OCI-LY3 (cell line): ENCODE data around the gene VCAM1.

Experiments used
- CTCF ChIP-seq: fragments of 200-600, 300-600 bp; sonication (generic); IDR thresholded peaks from 2 replicates; pipeline ENCODE4 v1.5.1; 2014; ENCODE audit warnings: antibody characterized with exemption, low read length, low read depth
- EZH2phosphoT487 ChIP-seq: fragments of 200-600 bp; shearing (Covaris generic); IDR thresholded peaks from 2 replicates; pipeline ENCODE4 v1.6.1; 2018; ENCODE audit warnings: antibody characterized with exemption, mixed run types, low read depth

- TF ChIP-seq CTCF = no peak
- no peak for TF ChIP-seq EZH2phosphoT487
These were observed 19.8 kb upstream of the VCAM1 start for GRCh38 chr1:100699744-100700143.
